ENCODE results near the gene SERINC2. TPM values are rescaled to one million over a fixed set of nuclear protein-coding genes. Genes with fewer than 3 reads are reported as not detected.

SERINC2 gene
- total and polyA plus RNA-seq, 2 donors (not counting 1 experiment from before 2014, with no cell fraction given) = 0.75 to 1.4 TPM

DNA sequence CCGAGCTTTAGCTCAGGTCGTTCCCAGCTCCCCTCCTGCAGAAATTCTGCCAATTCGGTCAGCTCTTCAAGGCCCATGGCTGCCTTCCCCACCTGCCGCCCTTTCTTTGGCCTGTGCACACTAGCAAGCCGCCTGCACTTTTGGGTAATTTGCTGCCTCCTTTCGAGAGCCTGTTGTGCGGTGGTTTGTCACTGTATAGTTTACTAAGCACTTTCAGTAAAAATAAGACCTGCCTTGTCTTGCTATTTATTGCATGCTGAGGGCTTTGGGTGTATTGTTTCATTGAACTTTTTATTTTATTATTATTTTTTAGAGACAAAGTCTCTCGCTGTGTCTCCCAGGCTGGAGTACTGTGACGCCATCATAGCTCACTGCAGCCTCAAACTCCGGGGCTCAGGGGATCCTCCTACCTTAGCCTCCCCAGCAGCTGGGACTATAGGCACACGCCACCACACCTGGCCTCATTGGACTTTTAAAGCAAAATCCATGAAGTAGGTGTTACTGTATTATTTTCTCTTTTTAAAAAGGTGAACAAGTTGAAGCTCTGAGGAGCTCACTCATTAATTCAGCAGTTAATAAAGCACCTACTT lies 39.0 kb upstream of the SERINC2 start:
- CTCF ChIA-PET = interaction anchor here (0.9 to 1.5 kb wide), 3 partner anchors 10 to 20 kb away, joined by 3 to 11 read pairs (median 3); no protein-coding TSS in a partner anchor
- Histone ChIP-seq H3K9me3 (ENCODE audit: control extremely low read depth in 1 of 3, control insufficient read depth in 2 of 3, insufficient read depth in 1 of 3, low read length in 2 of 3) (no peaks in the 10 kb centered on the region), H3K4me2 (replicated peaks; ENCODE audit: low read depth, low read length, poor library complexity, severe bottlenecking) (peak overlapping the region; percentile 75), H3K27me3 (replicated peaks in 1 of 4; ENCODE audit: control extremely low read depth in 1 of 4, control insufficient read depth in 3 of 4, insufficient read depth in 4 of 4, low read length in 3 of 4) (peaks cover 0 to 19% (median 2%) of the 10 kb centered on the region in 4 experiments), H3K9ac (ENCODE audit: low read length) (peak overlapping the region; percentile 42), H4K20me1 (ENCODE audit: control insufficient read depth, insufficient read depth, low read length, poor library complexity, severe bottlenecking) (no peaks in the 10 kb centered on the region), H2AFZ (ENCODE audit: insufficient read depth, low read depth, low read length, poor library complexity, severe bottlenecking) (peak overlapping the region; percentile 32), H3K4me3 (ENCODE audit: control extremely low read depth in 1 of 5, extremely low read depth in 1 of 5, insufficient read depth in 1 of 5, low read depth in 2 of 5, low read length in 4 of 5) (peak overlapping the region in 3 of 5 experiments; percentile 38 to 45 (median 43)), H3K4me1 (ENCODE audit: control insufficient read depth in 2 of 2, insufficient read depth in 2 of 2, low read length in 2 of 2) (peaks cover 8 to 17% of the 10 kb centered on the region in 2 donors), H3K79me2 (ENCODE audit: control insufficient read depth, insufficient read depth, low read length) (no peaks in the 10 kb centered on the region), H3K36me3 (replicated peaks in 1 of 2; ENCODE audit: control extremely low read depth in 1 of 2, control insufficient read depth in 1 of 2, extremely low read depth in 1 of 2, insufficient read depth in 2 of 2, low read length in 1 of 2) (no peaks in the 10 kb centered on the region), H3K27ac (ENCODE audit: low read length in 2 of 2) (no peak overlapping the region)
- H3K4me1 Mint-ChIP-seq = peaks cover 18% of the 10 kb centered on the region
- TF ChIP-seq, protein P1, sequence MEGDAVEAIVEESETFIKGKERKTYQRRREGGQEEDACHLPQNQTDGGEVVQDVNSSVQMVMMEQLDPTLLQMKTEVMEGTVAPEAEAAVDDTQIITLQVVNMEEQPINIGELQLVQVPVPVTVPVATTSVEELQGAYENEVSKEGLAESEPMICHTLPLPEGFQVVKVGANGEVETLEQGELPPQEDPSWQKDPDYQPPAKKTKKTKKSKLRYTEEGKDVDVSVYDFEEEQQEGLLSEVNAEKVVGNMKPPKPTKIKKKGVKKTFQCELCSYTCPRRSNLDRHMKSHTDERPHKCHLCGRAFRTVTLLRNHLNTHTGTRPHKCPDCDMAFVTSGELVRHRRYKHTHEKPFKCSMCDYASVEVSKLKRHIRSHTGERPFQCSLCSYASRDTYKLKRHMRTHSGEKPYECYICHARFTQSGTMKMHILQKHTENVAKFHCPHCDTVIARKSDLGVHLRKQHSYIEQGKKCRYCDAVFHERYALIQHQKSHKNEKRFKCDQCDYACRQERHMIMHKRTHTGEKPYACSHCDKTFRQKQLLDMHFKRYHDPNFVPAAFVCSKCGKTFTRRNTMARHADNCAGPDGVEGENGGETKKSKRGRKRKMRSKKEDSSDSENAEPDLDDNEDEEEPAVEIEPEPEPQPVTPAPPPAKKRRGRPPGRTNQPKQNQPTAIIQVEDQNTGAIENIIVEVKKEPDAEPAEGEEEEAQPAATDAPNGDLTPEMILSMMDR (IDR thresholded peaks at IDR 0.05) = no peak
- TF ChIP-seq EZH2 (IDR thresholded peaks at IDR 0.05; ENCODE audit: borderline replicate concordance, insufficient read depth, low read depth, low read length, poor library complexity, severe bottlenecking) = no peak
- peaks cover 24% of the 10 kb centered on the region for H3K27me3 Mint-ChIP-seq
- ATAC-seq (ENCODE audit: low read depth) = no peak
- 0% methylated on average over 3 of the region's 11 CpGs for WGBS (ENCODE audit: insufficient coverage)
- POLR2A ChIA-PET = no interaction called here
- no peak for DNase-seq
- no peaks in the 10 kb centered on the region for H3K9me3 Mint-ChIP-seq (ENCODE audit: insufficient read depth)
- intact Hi-C loops (cut with micrococcal nuclease) = no loop called here
- peak overlapping the region; percentile 85 for H3K4me3 Mint-ChIP-seq
- H3K27ac Mint-ChIP-seq = no peak overlapping the region

DNA sequence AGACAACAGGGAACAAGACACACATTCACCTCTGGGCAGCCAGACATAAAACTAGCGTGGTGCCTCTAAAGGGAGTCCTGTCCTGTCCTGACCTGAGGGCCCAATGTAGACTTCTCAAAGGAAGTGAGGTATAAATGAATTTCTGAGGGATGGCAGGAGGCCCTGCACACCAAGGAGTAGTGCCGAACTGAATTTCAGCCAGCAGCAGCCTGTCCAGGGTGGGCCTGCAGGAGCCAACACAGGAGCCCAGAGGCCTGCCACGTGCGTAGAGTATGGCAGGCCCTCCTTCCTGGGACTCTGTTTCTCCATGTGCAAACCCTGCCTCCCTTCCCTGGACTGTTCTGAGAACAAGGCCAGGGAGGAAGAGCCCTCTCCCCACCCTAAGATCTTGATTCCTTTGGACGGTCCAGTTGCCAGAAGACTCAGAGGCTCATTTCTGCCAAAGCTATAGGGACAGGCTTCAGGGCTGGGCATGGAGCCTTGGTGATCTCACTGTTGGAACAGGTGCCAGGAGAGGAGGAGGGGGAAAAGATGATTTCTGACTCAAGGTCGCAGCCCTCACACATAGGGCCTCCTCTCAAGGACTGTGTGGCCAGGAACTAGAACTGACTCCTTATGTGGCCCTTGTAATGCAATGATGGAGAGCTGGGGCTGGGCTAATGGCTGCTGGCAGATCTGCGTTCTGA lies 38.4 kb upstream of the SERINC2 start:
- Histone ChIP-seq H3K4me2 (replicated peaks; ENCODE audit: low read depth, low read length, poor library complexity, severe bottlenecking) (no peak overlapping the region), H3K9me3 (ENCODE audit: control extremely low read depth in 1 of 3, control insufficient read depth in 2 of 3, insufficient read depth in 1 of 3, low read length in 2 of 3) (no peaks in the 10 kb centered on the region), H3K27me3 (replicated peaks in 1 of 4; ENCODE audit: control extremely low read depth in 1 of 4, control insufficient read depth in 3 of 4, insufficient read depth in 4 of 4, low read length in 3 of 4) (peaks cover 0 to 19% (median 2%) of the 10 kb centered on the region in 4 experiments), H3K79me2 (ENCODE audit: control insufficient read depth, insufficient read depth, low read length) (no peaks in the 10 kb centered on the region), H2AFZ (ENCODE audit: insufficient read depth, low read depth, low read length, poor library complexity, severe bottlenecking) (no peak overlapping the region), H3K27ac (ENCODE audit: low read length in 2 of 2) (no peak overlapping the region), H3K9ac (ENCODE audit: low read length) (no peak overlapping the region), H3K36me3 (replicated peaks in 1 of 2; ENCODE audit: control extremely low read depth in 1 of 2, control insufficient read depth in 1 of 2, extremely low read depth in 1 of 2, insufficient read depth in 2 of 2, low read length in 1 of 2) (no peaks in the 10 kb centered on the region), H4K20me1 (ENCODE audit: control insufficient read depth, insufficient read depth, low read length, poor library complexity, severe bottlenecking) (no peaks in the 10 kb centered on the region), H3K4me3 (ENCODE audit: control extremely low read depth in 1 of 5, extremely low read depth in 1 of 5, insufficient read depth in 1 of 5, low read depth in 2 of 5, low read length in 4 of 5) (no peak overlapping the region), H3K4me1 (ENCODE audit: control insufficient read depth in 2 of 2, insufficient read depth in 2 of 2, low read length in 2 of 2) (peaks cover 8 to 17% of the 10 kb centered on the region in 2 donors)
- intact Hi-C loops (cut with micrococcal nuclease) = no loop called here
- Mint-ChIP-seq H3K27me3 (peaks cover 28% of the 10 kb centered on the region), H3K27ac (no peak overlapping the region), H3K4me1 (peaks cover 18% of the 10 kb centered on the region), H3K9me3 (ENCODE audit: insufficient read depth) (no peaks in the 10 kb centered on the region), H3K4me3 (no peak overlapping the region)
- ATAC-seq (ENCODE audit: low read depth) = no peak
- TF ChIP-seq, protein P1 (IDR thresholded peaks at IDR 0.05) = no peak
- no peak for TF ChIP-seq EZH2 (IDR thresholded peaks at IDR 0.05; ENCODE audit: borderline replicate concordance, insufficient read depth, low read depth, low read length, poor library complexity, severe bottlenecking)
- 95% methylated on average over 5 of the region's 7 CpGs for WGBS (ENCODE audit: insufficient coverage)
- POLR2A ChIA-PET = no interaction called here
- CTCF ChIA-PET = no interaction called here
- no peak for DNase-seq
